GM19455 (cell line): ENCODE data around the gene SPIB.
"Not testable (repeated sequence)": the region's sequence is repeated elsewhere in the genome, so short reads cannot be mapped to it uniquely, and the experiment has no call there.

Experiments
- ATAC-seq: cut with Tn5 transposase; IDR thresholded peaks from one replicate; pipeline ENCODE4 v1.9.1; 2021; ENCODE audit not compliant: unreplicated experiment

SPIB gene

DNA sequence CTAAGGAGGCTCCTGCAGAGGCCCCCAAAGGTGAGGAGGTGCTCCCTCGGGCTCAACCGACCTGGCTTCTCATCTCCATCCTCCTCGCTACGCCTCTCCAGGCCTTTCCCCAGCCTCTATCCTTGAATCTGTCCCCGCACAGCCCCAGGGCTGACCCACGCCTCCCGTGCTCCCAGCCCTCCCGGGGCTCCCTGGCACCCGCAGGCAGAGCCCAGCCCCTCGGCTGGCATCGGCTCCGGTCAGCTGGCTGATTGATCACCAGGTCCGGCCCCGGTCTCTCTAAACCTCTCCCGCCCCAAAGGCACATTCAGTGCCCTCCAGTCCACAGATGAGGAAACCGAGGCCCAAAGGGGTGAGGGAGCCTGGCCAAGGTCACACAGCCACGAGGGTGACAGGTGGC is 16.5 kb downstream of the SPIB start:
- no peak for ATAC-seq

DNA sequence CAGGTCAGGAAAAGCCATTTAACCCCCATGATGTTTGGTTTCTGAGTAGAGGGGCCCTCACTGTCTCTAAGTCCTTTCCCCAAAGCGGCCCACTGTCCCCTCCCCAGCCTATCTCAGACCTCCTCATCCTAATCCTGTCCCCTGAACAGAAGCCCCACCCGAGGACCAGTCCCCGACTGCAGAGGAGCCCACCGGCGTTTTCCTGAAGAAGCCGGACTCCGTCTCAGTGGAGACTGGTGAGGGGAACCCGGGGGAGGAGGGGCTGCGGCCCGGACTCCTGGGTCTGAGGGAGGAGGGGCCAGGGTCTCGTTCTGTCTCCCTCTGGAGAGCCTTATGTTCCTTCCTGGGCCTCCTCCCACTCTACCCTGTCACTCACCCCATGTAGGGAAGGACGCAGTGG is 16.9 kb downstream of the SPIB start:
- no peak for ATAC-seq

DNA sequence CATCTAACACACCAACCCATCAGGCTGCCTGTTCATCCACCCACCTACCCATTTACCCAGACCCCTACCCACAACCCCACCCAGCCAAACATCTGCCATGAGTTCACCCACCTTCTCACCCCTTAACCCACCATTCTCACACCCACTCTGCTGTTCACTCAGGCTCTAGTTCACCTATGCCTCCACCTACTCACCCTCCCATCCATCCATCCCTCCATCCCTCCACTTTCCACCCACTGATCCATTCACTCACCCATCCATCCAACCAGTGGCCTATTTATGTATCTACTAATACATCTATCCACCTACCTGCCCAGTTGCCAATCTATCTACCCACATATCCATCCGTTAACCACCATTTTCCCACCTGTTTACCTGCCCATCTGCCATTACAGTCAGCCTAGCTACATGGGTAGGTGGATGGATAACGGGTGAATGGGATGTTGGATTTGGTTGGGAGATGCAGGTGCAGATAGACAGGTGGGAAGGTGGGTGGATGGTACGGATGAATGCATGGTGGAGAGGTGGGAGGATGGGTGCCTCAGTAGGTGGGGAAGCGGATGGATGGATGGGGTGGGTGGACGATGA is 19.2 kb downstream of the SPIB start:
- ATAC-seq, result no peak

DNA sequence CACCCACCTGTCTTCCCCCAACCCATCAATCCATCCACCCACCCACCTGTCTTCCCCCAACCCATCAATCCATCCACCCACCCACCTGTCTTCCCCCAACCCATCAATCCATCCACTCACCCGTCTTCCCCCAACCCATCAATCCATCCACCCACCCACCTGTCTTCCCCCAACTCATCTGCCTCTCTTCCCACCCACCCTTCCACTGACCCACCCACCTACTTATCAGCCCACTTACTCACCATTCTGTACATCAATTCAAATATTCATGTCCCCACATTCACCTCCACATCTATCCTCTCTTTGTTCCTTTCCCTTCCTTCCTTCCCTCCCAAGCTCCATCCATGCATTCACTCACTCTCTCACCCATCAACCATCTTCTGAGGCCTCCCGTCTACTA is 20.4 kb downstream of the SPIB start:
- not testable (repeated sequence) for ATAC-seq

DNA sequence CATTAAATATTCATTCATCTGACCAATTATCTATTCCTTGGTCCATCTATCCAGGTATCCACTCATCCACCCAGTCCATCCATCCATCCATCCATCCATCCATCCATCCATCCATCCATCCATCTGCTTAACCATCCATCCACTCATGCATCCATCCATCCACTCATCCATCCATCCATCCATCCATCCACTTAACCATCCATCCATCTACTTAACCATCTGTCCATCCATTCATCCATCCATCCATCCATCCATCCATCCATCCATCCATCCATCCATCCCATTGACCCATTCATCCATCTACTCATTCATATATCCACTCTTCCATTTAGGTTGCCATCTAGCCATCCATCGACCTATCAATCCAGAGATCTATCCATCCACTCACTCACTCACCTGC is 25.3 kb downstream of the SPIB start:
- ATAC-seq, result no peak

DNA sequence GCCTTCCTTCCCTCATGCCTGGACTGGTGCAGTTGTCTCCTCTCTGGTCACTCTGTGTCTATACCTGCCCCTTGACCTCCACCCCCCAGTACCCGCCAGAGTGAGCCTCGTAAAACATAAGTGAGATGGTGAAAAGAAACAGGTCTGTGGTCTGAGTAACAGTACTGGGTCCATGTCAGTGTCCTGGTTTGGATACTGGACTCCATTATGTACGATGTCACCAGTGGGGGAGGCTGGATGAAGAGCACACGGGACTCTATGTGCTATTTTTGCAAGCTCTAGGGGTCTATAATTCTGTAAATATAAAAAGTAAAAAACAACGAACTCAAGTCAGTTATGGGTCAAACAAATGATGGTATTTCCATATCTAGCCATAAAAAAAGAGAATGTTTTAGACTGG is 28.3 kb downstream of the SPIB start:
- ATAC-seq, result no peak

DNA sequence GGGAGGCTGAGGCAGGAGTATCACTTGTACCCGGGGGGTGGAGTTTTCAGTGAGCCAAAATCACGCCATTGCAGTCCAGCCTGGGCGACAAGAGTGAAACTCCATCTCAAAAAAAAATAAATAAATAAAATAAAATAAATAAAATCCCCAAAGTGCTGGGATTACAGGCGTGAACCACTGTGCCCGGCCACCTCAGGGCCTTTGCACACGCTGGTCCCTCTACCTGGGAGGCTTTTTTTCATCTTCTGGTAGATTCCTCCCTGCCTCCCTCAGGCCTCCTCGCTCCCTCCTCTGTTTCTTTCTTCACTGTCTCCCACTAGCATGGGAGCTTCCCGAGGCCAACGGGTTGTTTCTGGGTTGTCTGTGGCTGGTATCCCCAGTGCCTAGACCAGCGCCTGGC is 29.0 kb downstream of the SPIB start:
- no peak for ATAC-seq

DNA sequence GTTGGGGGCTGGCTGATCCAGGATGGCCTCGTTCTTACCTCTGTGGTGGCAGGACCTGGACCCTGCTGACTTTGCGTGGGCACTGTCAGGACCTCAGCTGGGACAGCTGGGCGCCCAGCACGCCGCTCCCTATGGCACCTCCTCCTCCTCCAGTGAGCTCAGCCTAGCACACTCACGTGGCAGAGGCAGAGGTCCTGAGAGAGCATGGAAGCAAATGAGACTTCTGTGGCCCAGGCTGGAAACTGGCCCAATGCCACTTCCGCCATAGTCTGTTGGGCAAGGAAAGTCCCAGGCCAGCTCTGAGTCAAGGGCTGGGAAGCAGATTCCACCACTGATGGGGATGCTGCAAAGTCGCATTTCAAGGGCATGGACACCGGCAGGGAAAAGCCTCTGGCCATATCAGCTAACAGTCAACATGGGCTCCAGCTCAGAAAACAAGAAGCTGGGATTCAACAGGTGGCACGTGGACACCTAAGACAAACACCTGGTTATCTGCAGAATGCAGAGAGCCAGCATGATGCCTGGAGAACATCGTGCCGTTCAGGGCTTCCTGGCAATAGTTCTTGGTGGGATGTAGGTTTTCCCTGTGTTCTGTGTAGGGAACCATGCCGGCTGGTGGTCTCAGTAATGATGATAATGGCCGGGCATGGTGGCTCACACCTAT is 30.6 kb downstream of the SPIB start:
- ATAC-seq, result no peak

DNA sequence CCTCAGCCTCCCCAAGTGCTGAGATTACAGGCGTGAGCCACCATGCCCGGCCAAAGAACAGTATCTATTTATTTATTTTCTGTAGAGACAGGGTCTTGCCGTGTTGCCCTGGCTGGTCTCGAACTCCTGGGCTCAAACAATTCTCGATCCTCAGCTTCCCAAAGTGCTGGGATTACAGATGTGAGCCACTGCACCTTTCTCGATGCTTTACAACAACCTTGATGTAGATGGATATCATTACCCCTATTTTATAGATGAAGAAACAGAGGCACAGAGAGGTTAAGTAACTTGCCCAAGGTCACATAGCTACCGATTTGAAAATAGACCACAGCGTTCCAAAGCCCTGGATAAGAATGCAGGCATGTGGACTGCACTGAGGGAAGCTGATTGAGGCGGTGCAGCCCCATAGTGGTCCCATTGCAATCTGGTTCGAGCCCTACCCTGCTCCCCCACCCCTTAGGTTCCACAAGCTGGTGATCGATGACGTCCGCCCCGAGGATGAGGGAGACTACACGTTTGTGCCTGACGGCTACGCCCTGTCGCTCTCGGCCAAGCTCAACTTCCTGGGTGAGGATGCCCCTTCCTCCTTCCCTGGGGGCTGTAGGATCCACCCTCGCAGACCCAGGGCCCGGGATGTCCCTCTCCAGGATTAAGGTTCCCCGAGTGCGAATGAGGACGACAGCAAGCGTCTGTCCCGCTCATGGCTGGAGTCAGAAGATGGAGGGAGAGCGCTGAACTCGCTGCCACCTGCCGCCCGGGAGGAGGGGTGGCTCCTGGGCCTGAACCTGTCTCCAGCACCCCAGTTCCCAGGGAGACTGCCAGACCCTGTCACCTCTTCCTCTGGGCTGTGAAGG is 31.9 kb downstream of the SPIB start:
- no peak for ATAC-seq

DNA sequence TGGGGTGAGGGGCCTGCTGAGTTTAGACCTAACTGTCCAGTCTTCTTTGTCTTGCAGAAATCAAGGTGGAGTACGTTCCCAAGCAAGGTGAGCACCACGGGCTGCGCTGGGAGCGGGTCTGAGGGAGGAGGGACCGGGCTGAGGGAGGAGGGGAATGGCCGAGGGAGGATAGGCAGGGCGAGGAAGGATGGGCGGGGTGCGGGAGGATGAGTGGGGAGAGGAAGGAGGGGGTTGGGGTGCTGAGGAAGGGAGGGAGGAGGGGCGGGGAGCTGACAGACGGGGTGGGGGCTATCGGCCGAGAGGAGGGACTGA is 32.4 kb downstream of the SPIB start:
- no peak for ATAC-seq

DNA sequence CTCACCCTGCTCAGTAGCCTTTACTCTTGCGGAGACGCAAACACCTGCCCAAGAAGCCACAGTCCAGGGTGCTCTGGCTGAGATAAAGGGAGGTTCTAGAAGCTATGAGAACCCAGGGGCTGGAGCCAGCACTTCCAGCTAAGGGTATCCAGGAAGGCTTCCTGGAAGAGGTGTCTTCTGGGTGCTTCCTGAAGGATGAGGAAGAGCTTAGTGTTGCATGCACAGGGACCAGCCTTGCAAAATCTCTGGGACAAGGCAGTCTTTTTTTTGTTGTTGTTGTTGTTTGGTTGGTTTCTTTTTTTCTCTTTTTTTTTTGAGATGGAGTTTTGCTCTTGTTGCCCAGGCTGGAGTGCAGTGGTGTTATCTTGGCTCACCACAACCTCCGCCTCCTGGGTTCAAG is 34.5 kb downstream of the SPIB start:
- ATAC-seq, result no peak

DNA sequence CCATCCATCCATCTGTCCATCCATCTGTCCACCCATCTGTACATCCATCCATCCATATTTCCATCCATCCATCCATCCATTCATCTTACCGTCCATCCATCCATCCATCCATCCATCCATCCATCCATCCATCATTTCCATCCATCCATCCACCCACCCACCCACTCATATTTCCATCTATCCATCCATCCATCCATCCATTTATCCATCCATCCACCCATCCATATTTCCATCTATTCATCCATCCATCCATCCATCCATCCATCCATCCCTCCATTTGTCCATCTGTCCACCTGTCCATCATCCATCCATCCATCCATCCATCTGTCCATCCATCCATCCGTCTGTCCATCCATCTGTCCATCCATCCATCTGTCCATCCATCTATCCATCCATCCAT is 37.3 kb downstream of the SPIB start:
- no peak for ATAC-seq

DNA sequence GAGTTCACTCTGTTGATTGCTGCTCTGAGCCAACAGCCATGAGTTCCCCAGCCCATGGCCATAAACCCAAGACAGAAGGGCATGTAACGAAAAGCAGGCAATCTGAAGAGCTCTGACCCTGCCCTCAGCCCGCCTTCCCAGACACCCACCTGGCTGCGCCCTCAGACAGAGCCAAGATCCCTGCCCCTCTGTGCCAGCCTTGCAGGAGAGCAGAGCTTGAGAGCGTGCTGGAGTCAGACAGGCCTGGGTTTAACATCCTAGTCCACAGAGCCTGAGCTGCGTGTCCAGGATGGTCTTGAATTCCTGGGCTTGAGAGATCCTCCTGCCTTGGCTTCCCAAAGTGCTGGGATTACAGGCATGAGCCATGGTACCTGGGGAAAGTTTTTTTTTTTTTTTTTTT is 38.6 kb downstream of the SPIB start:
- ATAC-seq, result no peak

DNA sequence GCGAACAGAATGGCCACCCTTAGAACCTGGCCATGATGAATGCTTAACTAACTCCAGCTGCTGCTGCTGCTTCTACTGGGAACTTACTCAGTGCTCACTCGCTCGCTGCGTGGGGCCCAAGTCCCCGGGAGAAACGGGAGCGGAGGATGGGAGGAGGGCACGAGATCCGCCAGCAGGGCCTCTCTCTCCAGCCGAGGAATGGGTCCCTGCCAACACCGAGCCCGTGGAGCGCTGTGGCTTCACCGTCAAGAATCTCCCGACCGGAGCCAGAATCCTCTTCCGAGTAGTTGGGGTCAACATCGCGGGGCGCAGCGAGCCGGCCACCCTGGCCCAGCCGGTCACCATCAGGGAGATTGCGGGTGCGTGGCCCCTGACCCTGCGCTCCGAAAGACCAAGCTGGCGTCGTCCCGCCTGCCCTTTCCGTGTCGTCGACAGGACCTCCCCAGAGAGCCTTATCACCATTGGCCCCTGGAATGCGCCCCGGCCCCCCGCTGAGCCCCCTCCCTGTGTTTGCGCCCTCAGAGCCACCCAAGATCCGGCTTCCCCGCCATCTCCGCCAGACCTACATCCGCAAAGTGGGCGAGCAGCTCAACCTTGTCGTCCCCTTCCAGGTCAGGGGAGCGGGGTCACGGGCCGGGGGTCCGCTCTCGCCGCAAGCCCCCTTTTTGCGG is 39.8 kb downstream of the SPIB start:
- no peak for ATAC-seq

DNA sequence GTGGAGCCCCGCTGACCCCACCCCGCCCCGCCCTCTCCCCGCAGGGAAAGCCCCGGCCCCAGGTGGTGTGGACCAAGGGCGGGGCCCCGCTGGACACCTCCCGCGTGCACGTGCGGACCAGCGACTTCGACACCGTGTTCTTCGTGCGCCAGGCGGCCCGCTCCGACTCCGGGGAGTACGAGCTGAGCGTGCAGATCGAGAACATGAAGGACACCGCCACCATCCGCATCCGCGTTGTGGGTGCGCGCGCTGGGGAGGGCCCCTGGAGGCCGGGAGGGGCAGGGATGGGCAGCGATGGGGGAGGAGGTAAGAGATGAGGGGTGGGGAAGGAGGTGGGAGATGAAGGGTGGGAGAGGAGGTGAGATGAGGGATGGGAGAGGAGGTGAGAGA is 40.3 kb downstream of the SPIB start:
- no peak for ATAC-seq

DNA sequence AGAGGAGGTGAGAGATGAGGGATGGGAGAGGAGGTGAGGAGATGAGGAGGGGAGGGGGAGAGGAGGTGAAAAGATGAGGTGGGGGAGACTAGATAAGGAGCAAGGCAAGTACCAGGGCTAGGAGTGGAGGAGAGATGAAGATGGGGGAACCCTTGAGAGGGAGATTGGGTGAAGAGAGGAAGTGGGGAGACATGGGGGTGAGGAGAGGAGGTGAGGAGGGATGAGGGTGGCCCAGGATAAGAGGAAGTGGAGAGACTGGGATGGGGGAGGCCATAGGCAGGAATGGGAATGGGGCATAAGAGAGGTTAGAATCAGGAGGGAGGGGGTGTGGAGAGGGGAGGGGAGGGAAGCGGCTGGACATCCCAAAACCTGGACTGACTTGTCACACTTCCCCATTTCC is 40.9 kb downstream of the SPIB start:
- no peak for ATAC-seq

DNA sequence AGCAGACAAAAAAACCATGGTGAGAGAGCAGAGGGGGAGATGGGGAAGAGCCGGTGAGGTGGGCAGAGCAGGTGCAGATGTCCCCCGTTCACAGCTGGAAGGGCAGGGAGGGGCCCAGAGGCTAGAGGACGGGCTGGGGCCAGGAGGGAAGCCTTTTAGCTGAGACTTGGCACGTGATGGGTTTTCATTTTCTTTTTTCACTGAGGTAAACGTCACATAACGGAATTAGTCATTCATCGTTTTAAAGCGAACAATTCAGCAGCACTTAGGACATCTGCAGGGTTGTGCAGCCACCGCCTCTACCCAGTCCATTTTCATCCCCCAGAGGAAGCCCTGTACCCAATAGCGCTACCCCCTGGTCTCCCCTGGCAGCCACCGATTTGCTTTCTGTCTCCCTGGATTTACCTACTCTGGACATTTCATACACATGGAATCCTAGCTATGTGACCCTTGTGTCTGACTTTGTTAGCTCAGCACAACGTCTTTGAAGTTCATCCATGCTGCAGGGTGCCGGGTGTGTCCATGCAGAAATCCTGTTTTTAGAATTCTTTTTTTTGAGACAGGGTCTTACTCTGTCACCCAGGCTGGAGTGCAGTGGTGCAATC is 41.5 kb downstream of the SPIB start:
- peak; percentile 70 for ATAC-seq

DNA sequence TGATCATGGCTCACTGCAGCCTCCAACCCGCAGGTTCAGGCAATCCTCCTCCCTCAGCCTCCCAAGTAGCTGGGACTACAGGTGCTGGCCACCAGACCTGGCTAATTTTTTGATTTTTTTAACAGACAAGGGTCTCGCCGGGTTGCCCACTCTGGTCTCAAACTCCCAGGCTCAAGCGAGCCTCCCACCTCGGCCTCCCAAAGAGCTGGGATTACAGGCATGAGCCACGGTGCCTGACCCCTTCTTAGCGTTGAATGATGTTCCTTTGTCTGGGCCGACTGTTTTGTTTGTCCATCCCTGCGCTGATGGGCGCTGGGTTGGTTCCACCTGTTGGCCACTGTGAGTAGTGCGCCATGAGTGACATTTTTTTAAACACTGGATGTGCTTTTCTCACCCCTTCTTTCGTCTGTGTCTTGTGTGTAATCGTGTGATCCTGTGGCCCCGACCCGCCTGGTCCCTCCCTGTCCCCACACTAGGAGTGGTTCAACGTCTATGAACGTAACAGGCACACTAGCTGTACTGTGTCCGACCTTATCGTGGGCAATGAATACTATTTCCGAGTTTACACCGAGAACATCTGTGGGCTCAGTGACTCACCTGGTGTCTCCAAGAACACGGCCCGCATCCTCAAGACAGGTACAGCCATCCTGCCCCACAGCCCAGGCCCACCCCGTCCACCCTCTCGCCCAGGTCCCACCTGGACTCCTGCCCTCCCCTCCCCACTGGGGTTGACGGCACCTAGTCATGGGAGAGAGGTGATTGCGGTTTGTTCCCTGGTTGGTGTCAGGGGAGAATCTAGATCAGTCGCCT is 42.5 kb downstream of the SPIB start:
- ATAC-seq, result peak; percentile 44

DNA sequence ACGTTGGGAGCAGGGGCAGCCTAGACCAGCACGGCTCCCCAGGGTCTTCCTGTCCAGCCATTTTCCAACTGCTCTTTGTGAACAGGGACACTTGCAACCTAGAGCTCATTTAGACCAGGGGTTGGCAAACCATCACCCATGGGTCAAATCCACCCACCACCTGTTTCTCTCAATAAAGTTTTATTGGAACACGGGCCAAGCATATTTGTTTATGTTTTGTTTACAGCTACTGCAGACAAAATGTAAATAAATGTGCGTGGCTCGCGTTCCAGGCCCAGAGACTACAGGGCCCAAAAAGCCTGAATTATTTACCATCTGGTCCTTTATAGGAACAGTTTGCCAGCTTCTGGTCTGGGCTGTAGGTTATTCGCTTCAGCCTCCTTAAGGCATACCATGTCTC is 44.2 kb downstream of the SPIB start:
- no peak for ATAC-seq

DNA sequence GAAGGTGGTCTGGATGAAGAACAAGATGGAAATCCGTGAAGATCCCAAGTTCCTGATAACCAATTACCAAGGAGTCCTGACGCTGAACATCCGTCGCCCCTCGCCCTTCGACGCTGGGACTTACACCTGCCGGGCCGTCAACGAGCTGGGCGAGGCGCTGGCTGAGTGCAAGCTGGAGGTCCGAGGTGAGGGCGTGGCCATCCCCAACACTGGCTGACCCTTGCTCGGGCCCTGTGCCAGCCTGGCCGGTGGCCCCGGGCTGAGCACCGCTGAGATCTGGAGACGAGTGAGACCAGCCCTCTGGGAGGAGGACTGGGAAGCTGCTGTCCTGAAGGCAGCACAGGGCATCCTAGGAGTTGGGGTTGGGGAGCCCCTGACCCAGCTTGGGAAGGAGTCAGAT is 45.6 kb downstream of the SPIB start:
- no peak for ATAC-seq

DNA sequence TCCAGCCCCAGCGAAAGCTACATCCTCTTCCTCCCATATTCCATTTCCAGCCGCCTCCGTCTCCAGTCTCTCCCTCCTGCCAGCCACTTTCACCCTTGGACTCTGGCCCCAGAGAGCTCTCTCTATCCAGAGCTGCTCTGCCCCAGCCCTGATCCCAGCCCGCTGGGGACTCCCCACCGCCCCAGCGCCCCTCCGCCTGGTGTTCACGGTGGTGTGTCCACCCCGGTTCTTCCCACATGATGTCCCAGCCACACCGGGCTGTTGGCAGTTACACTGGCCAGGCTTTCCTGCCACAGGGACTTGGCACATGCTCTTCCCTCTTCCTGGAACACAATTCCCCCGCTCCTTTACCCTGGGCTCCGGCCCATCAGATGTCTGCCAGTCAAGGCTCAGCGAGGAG is 46.3 kb downstream of the SPIB start:
- no peak for ATAC-seq
